Hepatocyte (in vitro differentiated cells): Measurements from ENCODE around the gene TMEM45A. TPM values are rescaled to one million over a fixed set of nuclear protein-coding genes. Genes with fewer than 3 reads are reported as not detected.

Experiments
- DNase-seq: peaks from one replicate; pipeline ENCODE4 v3.0.0-alpha.2; 2016; ENCODE audit warnings: low spot score
- H2AFZ ChIP-seq: fragments of 200-600 bp; sonication (generic); 2 replicates; pipeline ENCODE4 v1.6.0; 2016; ENCODE audit warnings: antibody characterized with exemption, mild to moderate bottlenecking
- H3K27ac ChIP-seq: fragments of 200-600 bp; sonication (generic); 2 replicates; pipeline ENCODE4 v1.5.1; 2016; ENCODE audit warnings: mild to moderate bottlenecking
- H3K27me3 ChIP-seq: fragments of 200-600 bp; sonication (generic); 2 replicates; pipeline ENCODE4 v1.6.1; 2016
- H3K36me3 ChIP-seq: fragments of 200-600 bp; sonication (generic); replicated peaks from 2 replicates; pipeline ENCODE4 v1.5.1; 2016; ENCODE audit warnings: low read depth; ENCODE audit not compliant: insufficient read depth
- H3K4me1 ChIP-seq: fragments of 200-600 bp; sonication (generic); 2 replicates; pipeline ENCODE4 v1.5.1; 2016; ENCODE audit warnings: mild to moderate bottlenecking, moderate library complexity; ENCODE audit not compliant: insufficient read depth
- H3K4me2 ChIP-seq: fragments of 200-600 bp; sonication (generic); 2 replicates; pipeline ENCODE4 v1.6.0; 2016
- H3K4me3 ChIP-seq: fragments of 200-600 bp; sonication (generic); 2 replicates; pipeline ENCODE4 v1.5.1; 2016; ENCODE audit warnings: mild to moderate bottlenecking
- H3K79me2 ChIP-seq: fragments of 200-600 bp; sonication (generic); 2 replicates; pipeline ENCODE4 v1.6.0; 2017; ENCODE audit warnings: mild to moderate bottlenecking
- H3K9me2 ChIP-seq: fragments of 200-600 bp; sonication (generic); replicated peaks from 2 replicates; pipeline ENCODE4 v1.6.0; 2017; ENCODE audit warnings: mild to moderate bottlenecking; ENCODE audit not compliant: insufficient read depth
- H3K9me3 ChIP-seq: fragments of 200-600 bp; sonication (generic); 2 replicates; pipeline ENCODE4 v1.5.1; 2016; ENCODE audit warnings: low read depth, mild to moderate bottlenecking
- H4K20me1 ChIP-seq: fragments of 200-600 bp; sonication (generic); 2 replicates; pipeline ENCODE4 v1.6.0; 2016; ENCODE audit warnings: mild to moderate bottlenecking; ENCODE audit not compliant: insufficient read depth, poor library complexity, severe bottlenecking
- CTCF ChIP-seq: fragments of 200-600 bp; sonication (generic); IDR thresholded peaks from 2 replicates; pipeline ENCODE4 v1.5.1; 2016; ENCODE audit warnings: antibody characterized with exemption, mild to moderate bottlenecking; ENCODE audit not compliant: poor library complexity
- EZH2 ChIP-seq: fragments of 200-600 bp; sonication (generic); IDR thresholded peaks from 2 replicates; pipeline ENCODE4 v1.6.1; 2016; ENCODE audit warnings: antibody characterized with exemption, mild to moderate bottlenecking, borderline replicate concordance
- EZH2phosphoT487 ChIP-seq: fragments of 200-600 bp; sonication (generic); IDR thresholded peaks from one replicate; pipeline ENCODE4 v1.6.1; 2018; ENCODE audit warnings: antibody characterized with exemption, mild to moderate bottlenecking, low read depth, moderate library complexity; ENCODE audit not compliant: unreplicated experiment, severe bottlenecking
- WGBS: methylation state at CpG from one replicate; pipeline ENCODE4 v1.1.6; 2016; ENCODE audit warnings: low lambda C conversion rate; ENCODE audit errors: missing lambda C conversion rate; 5-methylcytosine and 5-hydroxymethylcytosine counted together
- polyA plus RNA-seq: library from polyadenylated mRNA; unstranded; fragments of >200 nt; fragmentation: Nextera tagmentation; extraction: Ambion mirVana; gene quantifications from 2 replicates; pipeline ENCODE4 v1.2.1, GENCODE V29; 2016
- total RNA-seq: library from RNA; depleted of rRNA; stranded (reverse); fragments of >200 nt; gene quantifications from 2 replicates; pipeline ENCODE4 v1.2.3, GENCODE V29; 2014

The TMEM45A gene
- total and polyA plus RNA-seq, 2 experiments from 2014 or later: 82.6 to 88.0 TPM

- Histone ChIP-seq H3K9me2 (no peaks in the 10 kb centered on the region), H2AFZ (no peak overlapping the region), H3K36me3 (no peaks in the 10 kb centered on the region), H3K4me2 (no peak overlapping the region), H3K27ac (peak overlapping the region; percentile 60), H3K9me3 (no peaks in the 10 kb centered on the region), H4K20me1 (no peaks in the 10 kb centered on the region), H3K4me1 (no peaks in the 10 kb centered on the region), H3K4me3 (no peak overlapping the region), H3K79me2 (peaks cover 4% of the 10 kb centered on the region), H3K27me3 (no peaks in the 10 kb centered on the region)
- DNase-seq: no peak
- 74% methylated on average over 4 of the region's 4 CpGs for WGBS
- TF ChIP-seq EZH2: no peak
Measured at GRCh38 chr3:100516838-100517237, 24.4 kb downstream of the TMEM45A start.

GRCh38 chr3:100517276-100517675 is 24.9 kb downstream of the TMEM45A start:
- no peaks in the 10 kb centered on the region for H3K27me3 ChIP-seq
- H3K27ac ChIP-seq: no peak overlapping the region
- H3K79me2 ChIP-seq: peaks cover 4% of the 10 kb centered on the region
- no peaks in the 10 kb centered on the region for H4K20me1 ChIP-seq
- H3K4me2 ChIP-seq: no peak overlapping the region
- H2AFZ ChIP-seq: no peak overlapping the region
- no peak for TF ChIP-seq EZH2phosphoT487
- TF ChIP-seq EZH2: no peak
- no peak for TF ChIP-seq CTCF
- H3K9me3 ChIP-seq: no peaks in the 10 kb centered on the region
- 92% methylated on average over 6 of the region's 6 CpGs for WGBS
- no peaks in the 10 kb centered on the region for H3K36me3 ChIP-seq
- no peaks in the 10 kb centered on the region for H3K4me1 ChIP-seq
- no peak for DNase-seq
- H3K9me2 ChIP-seq: no peaks in the 10 kb centered on the region
- H3K4me3 ChIP-seq: no peak overlapping the region

- no peak overlapping the region for H2AFZ ChIP-seq
- H3K27ac ChIP-seq: no peak overlapping the region
- DNase-seq: no peak
- H3K4me1 ChIP-seq: no peaks in the 10 kb centered on the region
- no peak overlapping the region for H3K4me2 ChIP-seq
- no peak for TF ChIP-seq CTCF
- no peak for TF ChIP-seq EZH2
- TF ChIP-seq EZH2phosphoT487: no peak
- no peaks in the 10 kb centered on the region for H3K9me3 ChIP-seq
- H4K20me1 ChIP-seq: no peaks in the 10 kb centered on the region
- H3K79me2 ChIP-seq: peaks cover 4% of the 10 kb centered on the region
- no peaks in the 10 kb centered on the region for H3K27me3 ChIP-seq
- H3K4me3 ChIP-seq: no peak overlapping the region
- H3K36me3 ChIP-seq: no peaks in the 10 kb centered on the region
- H3K9me2 ChIP-seq: no peaks in the 10 kb centered on the region
Measured at GRCh38 chr3:100518244-100518643, 25.8 kb downstream of the TMEM45A start.

- no peak overlapping the region for H3K4me2 ChIP-seq
- 84% methylated on average over 4 of the region's 4 CpGs for WGBS
- no peaks in the 10 kb centered on the region for H4K20me1 ChIP-seq
- H3K27ac ChIP-seq: no peak overlapping the region
- no peaks in the 10 kb centered on the region for H3K36me3 ChIP-seq
- H3K9me3 ChIP-seq: no peaks in the 10 kb centered on the region
- no peaks in the 10 kb centered on the region for H3K4me1 ChIP-seq
- H3K4me3 ChIP-seq: no peak overlapping the region
- no peak overlapping the region for H2AFZ ChIP-seq
- TF ChIP-seq EZH2phosphoT487: no peak
- no peak for TF ChIP-seq EZH2
- TF ChIP-seq CTCF: no peak
- no peaks in the 10 kb centered on the region for H3K27me3 ChIP-seq
- H3K9me2 ChIP-seq: no peaks in the 10 kb centered on the region
- peaks cover 4% of the 10 kb centered on the region for H3K79me2 ChIP-seq
- no peak for DNase-seq
Measured at GRCh38 chr3:100518983-100519382, 26.6 kb downstream of the TMEM45A start.
